GM18517 (cell line): ENCODE measurements around the gene ZNF609.
"Not testable (repeated sequence)": the region's sequence is repeated elsewhere in the genome, so short reads cannot be mapped to it uniquely, and the experiment has no call there.

Experiments used
- ATAC-seq: cut with Tn5 transposase; IDR thresholded peaks from one replicate; pipeline ENCODE4 v1.9.1; 2021; ENCODE audit warnings: mild to moderate bottlenecking, moderate library complexity; ENCODE audit not compliant: unreplicated experiment

ZNF609 gene

DNA sequence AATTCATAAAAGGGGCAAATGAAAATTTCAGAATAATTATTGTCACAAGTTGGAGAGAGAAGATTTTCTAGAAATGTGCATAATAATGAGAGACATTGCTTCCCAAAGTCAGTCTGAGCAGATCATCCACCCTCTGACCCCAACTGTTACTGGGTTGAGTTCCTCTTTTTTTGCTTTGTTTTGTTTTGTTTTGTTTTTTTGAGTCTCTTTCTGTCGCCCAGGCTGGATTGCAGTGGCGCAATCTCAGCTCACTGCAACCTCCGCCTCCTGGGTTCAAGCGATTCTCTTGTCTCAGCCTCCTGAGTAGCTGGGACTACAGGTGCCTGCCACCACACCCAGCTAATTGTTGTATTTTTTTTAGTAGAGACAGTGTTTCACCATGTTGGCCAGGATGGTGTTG, 179.4 kb downstream of the ZNF609 start:
- ATAC-seq: not testable (repeated sequence)

DNA sequence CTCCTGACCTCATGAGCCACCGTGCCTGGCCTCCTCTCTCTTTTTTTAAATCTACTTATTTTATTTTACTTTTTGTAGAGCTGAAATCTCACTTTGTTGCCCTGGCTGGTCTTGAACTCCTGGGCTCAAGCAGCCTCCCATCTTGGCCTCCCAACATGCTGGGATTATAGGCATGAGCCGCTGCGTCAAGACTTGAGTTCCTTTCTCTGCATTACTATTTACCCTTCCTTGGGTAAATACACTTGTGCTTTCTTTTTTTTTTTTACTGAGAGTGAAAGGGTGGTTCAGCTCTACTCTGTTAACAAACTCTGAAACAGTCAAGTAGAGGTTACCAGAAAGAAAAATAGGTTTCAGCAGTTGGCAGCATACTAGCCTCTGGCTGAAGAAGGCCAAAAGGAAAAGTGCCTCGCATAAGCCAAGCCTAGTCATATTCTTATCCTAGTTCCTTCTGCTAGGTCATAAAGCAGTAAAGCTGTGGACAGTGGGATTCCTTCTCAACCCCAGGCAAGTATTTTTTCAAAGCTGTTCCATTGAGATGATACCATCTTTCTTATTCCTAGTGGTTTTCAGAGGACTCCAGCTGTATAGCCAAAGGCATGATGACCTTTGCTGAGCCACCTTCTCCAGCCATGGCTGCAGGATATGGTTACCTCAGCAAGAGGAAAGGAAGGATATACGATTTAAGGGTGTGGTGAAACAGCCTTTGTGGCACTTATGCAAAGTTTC, 179.9 kb downstream of the ZNF609 start:
- no peak for ATAC-seq

- ATAC-seq: no peak
Observed at GRCh38 chr15:64642875-64643274, 182.5 kb downstream of the ZNF609 start.

DNA sequence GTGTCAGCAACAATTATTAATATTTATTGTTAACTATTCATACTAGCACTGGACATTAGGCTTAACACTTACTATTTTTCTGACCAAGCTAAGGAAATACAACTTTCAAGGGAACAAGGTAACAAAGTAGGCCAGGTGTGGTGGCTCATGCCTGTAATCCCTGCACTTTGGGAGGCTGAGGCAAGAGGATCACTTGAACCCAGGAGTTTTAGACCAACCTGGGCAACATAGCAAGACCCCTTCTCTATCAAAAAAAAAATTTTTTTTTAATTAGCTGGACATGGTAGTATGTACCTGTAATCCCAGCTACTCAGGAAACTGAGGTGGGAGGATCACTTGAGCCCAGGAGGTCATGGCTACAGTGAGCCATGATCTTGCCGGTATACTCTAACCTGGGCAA, 183.3 kb downstream of the ZNF609 start:
- no peak for ATAC-seq

DNA sequence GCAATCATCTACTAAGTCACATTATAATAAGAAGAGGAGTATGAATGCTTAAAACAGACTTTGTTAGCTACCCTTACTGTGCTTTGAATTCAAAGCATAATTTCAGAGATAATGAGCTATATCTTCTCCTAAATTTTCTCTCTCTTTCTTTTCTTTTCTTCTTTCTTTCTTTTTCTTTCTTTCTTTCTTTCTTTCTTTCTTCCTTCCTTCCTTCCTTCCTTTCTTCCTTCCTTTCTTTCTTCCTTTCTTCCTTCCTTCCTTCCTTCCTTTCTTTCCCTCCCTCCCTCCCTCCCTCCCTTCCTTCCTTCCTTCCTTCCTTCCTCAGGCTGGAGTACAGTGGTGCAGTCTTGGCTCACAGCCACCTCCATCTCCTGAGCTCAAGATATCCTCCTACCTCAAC, 184.4 kb downstream of the ZNF609 start:
- ATAC-seq: not testable (repeated sequence)

GRCh38 chr15:64645995-64646394, 185.6 kb downstream of the ZNF609 start:
- no peak for ATAC-seq

DNA sequence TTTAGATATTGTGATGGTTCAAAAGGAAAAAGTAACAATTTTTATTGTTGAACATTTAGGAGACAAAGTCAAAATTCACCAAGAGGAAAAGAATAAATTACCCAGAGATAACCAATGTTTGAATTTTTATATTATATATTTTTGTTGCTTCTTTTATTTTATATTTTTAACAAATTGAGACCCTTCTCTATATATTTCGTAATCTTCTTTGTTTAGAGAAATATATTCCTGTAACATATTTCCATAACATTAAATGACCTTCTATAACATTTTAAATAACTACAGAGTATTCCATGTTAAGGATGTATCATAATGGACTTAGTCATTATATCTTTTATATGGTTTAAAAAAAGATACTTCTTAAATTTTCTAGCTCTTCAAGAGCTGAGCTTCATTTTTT, 187.0 kb downstream of the ZNF609 start:
- no peak for ATAC-seq

- no peak for ATAC-seq
Observed at GRCh38 chr15:64650552-64650951, 190.2 kb downstream of the ZNF609 start.

GRCh38 chr15:64651601-64652191, 191.3 kb downstream of the ZNF609 start:
- peak; percentile 82 for ATAC-seq

GRCh38 chr15:64653757-64654156, 193.4 kb downstream of the ZNF609 start:
- no peak for ATAC-seq

DNA sequence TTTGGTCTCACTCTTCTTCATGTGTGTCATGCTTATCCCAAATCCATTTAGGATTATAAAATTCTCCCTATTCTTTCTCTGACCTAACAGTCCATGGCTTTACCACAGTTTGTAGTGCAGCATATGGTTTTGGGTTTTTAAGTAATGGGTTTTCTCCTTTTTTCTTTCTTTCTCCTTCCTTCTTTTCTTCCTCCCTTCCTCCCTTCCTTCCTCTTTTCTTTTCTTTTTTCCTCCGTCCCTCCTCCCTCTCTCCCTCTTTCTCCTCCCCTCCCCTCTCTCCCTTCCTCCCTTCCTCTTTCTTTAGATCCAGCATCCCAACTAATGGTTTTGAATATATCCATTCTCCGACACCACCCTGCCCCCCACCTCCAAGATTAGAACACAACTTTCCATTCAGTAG, 196.1 kb downstream of the ZNF609 start:
- ATAC-seq: no peak

GRCh38 chr15:64665179-64665578, 204.8 kb downstream of the ZNF609 start:
- ATAC-seq: no peak

GRCh38 chr15:64667736-64668161, 207.4 kb downstream of the ZNF609 start:
- ATAC-seq: no peak

DNA sequence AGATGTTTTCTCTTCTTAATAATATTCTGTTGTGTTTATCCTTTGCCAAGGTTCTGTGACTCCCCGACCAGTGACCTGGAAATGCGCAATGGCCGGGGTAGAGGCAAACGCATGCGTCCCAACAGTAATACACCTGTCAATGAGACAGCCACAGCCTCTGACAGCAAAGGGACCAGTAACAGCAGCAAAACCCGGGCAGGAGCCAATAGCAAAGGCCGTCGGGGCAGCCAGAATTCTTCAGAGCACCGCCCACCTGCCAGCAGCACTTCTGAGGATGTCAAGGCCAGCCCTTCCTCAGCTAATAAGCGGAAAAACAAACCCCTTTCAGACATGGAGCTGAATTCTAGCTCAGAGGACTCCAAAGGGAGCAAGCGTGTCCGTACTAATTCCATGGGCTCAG, 213.5 kb downstream of the ZNF609 start:
- no peak for ATAC-seq

- ATAC-seq: no peak
Observed at GRCh38 chr15:64678126-64678819, 217.9 kb downstream of the ZNF609 start.

DNA sequence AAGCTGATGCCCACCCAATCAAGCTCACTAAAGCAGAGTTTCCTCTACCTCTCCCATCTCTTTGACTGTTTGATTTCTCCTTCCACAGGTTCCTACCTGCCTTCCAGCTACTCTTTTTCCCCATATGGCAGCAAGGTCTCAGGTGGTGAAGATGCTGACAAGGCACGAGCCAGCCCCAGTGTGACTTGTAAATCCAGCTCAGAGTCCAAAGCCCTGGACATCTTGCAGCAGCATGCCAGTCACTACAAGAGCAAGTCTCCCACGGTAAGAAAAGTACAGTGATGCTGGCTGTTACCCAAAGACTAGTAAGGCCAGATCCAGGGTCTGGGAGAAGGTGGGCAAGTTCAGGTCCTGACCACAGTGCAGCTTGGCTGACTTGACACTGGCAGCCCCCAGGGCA, 219.7 kb downstream of the ZNF609 start:
- no peak for ATAC-seq

DNA sequence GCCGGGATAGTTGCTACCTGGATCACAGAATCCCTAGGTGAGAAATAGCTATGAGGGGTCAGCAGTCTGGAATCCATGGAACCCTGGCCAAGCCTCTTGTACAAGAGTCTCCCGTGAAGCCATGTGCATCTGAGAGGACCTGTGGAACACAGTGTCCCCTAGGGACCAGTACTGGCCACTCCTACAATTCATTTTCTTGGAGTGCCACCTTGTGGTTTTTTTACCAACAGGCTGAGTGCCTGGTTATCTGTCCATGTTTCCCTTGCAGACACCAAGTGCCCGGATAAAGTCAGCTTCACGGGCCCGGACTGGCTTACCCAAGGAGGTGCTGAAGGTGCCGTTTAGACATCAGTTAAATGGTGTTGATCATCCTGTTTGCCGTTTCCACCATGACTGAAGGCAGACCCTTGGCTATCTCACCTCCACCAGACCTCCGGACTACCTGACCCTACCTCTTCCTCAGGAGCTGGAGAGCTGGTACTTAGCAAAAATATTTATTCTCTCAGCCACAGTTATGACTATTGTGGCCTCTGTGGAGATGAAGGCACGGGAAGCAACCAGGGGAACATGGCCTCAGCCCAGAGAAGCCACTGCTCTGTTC, 221.1 kb downstream of the ZNF609 start:
- no peak for ATAC-seq

DNA sequence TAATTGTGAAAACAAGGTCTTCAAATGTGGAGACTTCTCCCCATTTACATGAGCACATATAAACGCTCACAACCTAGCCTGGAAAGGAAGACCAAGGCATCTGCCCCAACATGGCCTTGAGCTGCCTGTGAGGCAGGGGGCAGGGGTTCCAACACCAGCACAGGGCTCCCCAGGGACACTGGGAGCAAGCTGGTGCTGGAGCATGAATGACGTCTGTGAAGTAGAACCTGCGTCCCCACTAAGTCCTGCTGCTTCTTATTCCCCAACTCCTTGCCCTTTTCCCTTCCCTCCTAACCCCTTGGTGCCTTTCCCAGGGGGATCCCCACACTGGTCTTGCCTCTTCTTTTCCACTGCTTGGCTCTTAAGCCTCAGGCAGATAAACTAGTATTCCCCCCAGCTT, 221.9 kb downstream of the ZNF609 start:
- ATAC-seq: no peak

GRCh38 chr15:64683378-64683777, 223.0 kb downstream of the ZNF609 start:
- no peak for ATAC-seq

- no peak for ATAC-seq
Observed at GRCh38 chr15:64685230-64685888, 225.0 kb downstream of the ZNF609 start.

GRCh38 chr15:64686130-64686735, 225.9 kb downstream of the ZNF609 start:
- no peak for ATAC-seq
